ENCODE results near the gene ZNF692. TPM values are rescaled to one million over a fixed set of nuclear protein-coding genes. Genes with fewer than 3 reads are reported as not detected.

Gene ZNF692
- total RNA-seq, 4 donors from 2014 or later, result 41.8 to 100 (median 64.6) TPM

GRCh38 chr1:248838357-248839167 lies 20.3 kb downstream of the ZNF692 start:
- 1% methylated on average over 50 of the region's 82 CpGs; no CpG with 5 or more reads in 1 of the 2 donors for WGBS, 2 donors (ENCODE audit: low coverage in 1 of 2)
- H3K4me1 ChIP-seq, result peaks cover 14 to 31% (median 20%) of the 10 kb centered on the region in 4 donors

GRCh38 chr1:248837781-248838356 lies 21.0 kb downstream of the ZNF692 start, which contains the start of gene ZNF672:
Gene ZNF672 (plus strand): TSS chr1:248838224. CDS start chr1:248847275, 9,051 bp downstream.
- Histone ChIP-seq H3K27ac (peak within 1 kb of the TSS; percentile 95 to 100 (median 98)), H3K27me3 (no peaks in the 10 kb centered on the region), H3K9me3 (no peaks in the 10 kb centered on the region), H3K4me3 (peak within 1 kb of the TSS; percentile 52 to 97 (median 82)), H3K36me3 (no peaks in the 10 kb centered on the region), H3K4me1 (peaks cover 14 to 31% (median 20%) of the 10 kb centered on the region in 4 donors)
- TF ChIP-seq EP300 (IDR thresholded peaks at IDR 0.05; ENCODE audit: low read depth), result no peak
- TF ChIP-seq POLR2AphosphoS5 (IDR thresholded peaks at IDR 0.05), result peak; percentile 65 to 94 (median 90)
- TF ChIP-seq POLR2A (IDR thresholded peaks at IDR 0.05), result peak; percentile 95
- TF ChIP-seq CTCF (IDR thresholded peaks at IDR 0.05), result peak in 2 of 5 experiments; percentile 20 to 21
- in situ Hi-C loops (cut with MboI; ENCODE audit: low pct_ligation_motif_present in 1 of 4, low pct_unique_long_range_greater_than_20kb in 1 of 4, low sequenced_read_pairs in 3 of 4) (no loop called here), intact Hi-C loops (cut with DNase I; ENCODE audit: low total_unique reads) (loop anchor here (2.0 kb wide), 1 partner anchor 21 kb away; the partner anchor contains the start of gene ZNF692)
- peak; percentile 98 for DNase-seq
- 0% methylated on average over 30 of the region's 48 CpGs; no CpG with 5 or more reads in 1 of the 2 donors for WGBS, 2 donors (ENCODE audit: low coverage in 1 of 2)

More at GRCh38 chr1:248838357-248839167, 20.3 kb downstream of the ZNF692 start:
- TF ChIP-seq POLR2A (IDR thresholded peaks at IDR 0.05), result peak; percentile 93
- no peak for TF ChIP-seq CTCF (IDR thresholded peaks at IDR 0.05)
- TF ChIP-seq POLR2AphosphoS5 (IDR thresholded peaks at IDR 0.05), result peak; percentile 82 to 93 (median 91)
- no peak for TF ChIP-seq EP300 (IDR thresholded peaks at IDR 0.05; ENCODE audit: low read depth)
- peak overlapping the region; percentile 52 to 97 (median 82) for H3K4me3 ChIP-seq
- peak; percentile 92 for DNase-seq
- peak overlapping the region; percentile 95 to 100 (median 98) for H3K27ac ChIP-seq
- no peaks in the 10 kb centered on the region for H3K36me3 ChIP-seq
- no peaks in the 10 kb centered on the region for H3K9me3 ChIP-seq
- intact Hi-C loops (cut with DNase I; ENCODE audit: low total_unique reads) (loop anchor here (2.0 kb wide), 1 partner anchor 20 kb away; the partner anchor contains the start of gene ZNF692), in situ Hi-C loops (cut with MboI; ENCODE audit: low pct_ligation_motif_present in 1 of 4, low pct_unique_long_range_greater_than_20kb in 1 of 4, low sequenced_read_pairs in 3 of 4) (no loop called here)
- no peaks in the 10 kb centered on the region for H3K27me3 ChIP-seq

GRCh38 chr1:248837045-248837780 lies 21.7 kb downstream of the ZNF692 start:
- intact Hi-C loops (cut with DNase I; ENCODE audit: low total_unique reads), result no loop called here
- TF ChIP-seq POLR2AphosphoS5 (IDR thresholded peaks at IDR 0.05) (no peak), CTCF (IDR thresholded peaks at IDR 0.05) (no peak), EP300 (IDR thresholded peaks at IDR 0.05; ENCODE audit: low read depth) (no peak), POLR2A (IDR thresholded peaks at IDR 0.05) (no peak)
- Histone ChIP-seq H3K27me3 (no peaks in the 10 kb centered on the region), H3K4me1 (peaks cover 14 to 31% (median 20%) of the 10 kb centered on the region in 4 donors), H3K36me3 (no peaks in the 10 kb centered on the region), H3K27ac (peak overlapping the region; percentile 95 to 100 (median 98)), H3K9me3 (no peaks in the 10 kb centered on the region), H3K4me3 (peak overlapping the region in 3 of 4 donors; percentile 52 to 97 (median 72))
- in situ Hi-C loops (cut with MboI; ENCODE audit: low pct_ligation_motif_present in 1 of 4, low pct_unique_long_range_greater_than_20kb in 1 of 4, low sequenced_read_pairs in 3 of 4), result no loop called here
- 32 to 48% methylated on average over 5 to 11 of the region's 11 CpGs for WGBS, 2 donors (ENCODE audit: low coverage in 1 of 2)
- DNase-seq, result peak; percentile 26

Data from transverse colon (tissue), 4 donors.